Heart right ventricle (tissue), 16 donors: ENCODE results near the gene CCDC194. TPM values are rescaled to one million over a fixed set of nuclear protein-coding genes. Genes with fewer than 3 reads are reported as not detected.

Experiments
- ATAC-seq, 8 donors: fragments of 200-7000 bp; cut with Tn5 transposase; one replicate each; pipeline ENCODE4 v1.9.1; 2020; ENCODE audit warnings: mild to moderate bottlenecking in 8 of 8, moderate library complexity in 8 of 8, moderate number of reproducible peaks in 1 of 8
- DNase-seq, 2 donors: peaks; one replicate each; pipeline ENCODE4 v3.0.0-alpha.2; 2020
- H3K27ac ChIP-seq, 10 donors: fragments of 200-600 bp; sonication (generic) in 2 of 10; one replicate each; pipeline versions ENCODE4 v1.5.0 to v1.8.0; 2020 to 2022; ENCODE audit warnings: mild to moderate bottlenecking in 3 of 10
- H3K27me3 ChIP-seq, 7 donors: fragments of 200-600 bp; one replicate each; pipeline ENCODE4 v1.8.0; 2021 to 2022; ENCODE audit warnings: mild to moderate bottlenecking in 2 of 7
- H3K36me3 ChIP-seq, 9 donors: fragments of 200-600 bp; sonication (generic) in 1 of 9; one replicate each; pipeline versions ENCODE4 v1.5.0 to v1.8.0; 2020 to 2022; ENCODE audit warnings: mild to moderate bottlenecking in 2 of 9
- H3K4me1 ChIP-seq, 9 donors: fragments of 200-600 bp; sonication (generic) in 1 of 9; one replicate each; pipeline versions ENCODE4 v1.5.0 to v1.8.0; 2020 to 2022; ENCODE audit warnings: mild to moderate bottlenecking in 4 of 9
- H3K4me3 ChIP-seq, 10 donors: fragments of 200-600 bp; sonication (generic) in 2 of 10; one replicate each; pipeline versions ENCODE4 v1.5.0 to v1.8.0; 2020 to 2022; ENCODE audit warnings: mild to moderate bottlenecking in 7 of 10, moderate library complexity in 2 of 10
- H3K9me3 ChIP-seq, 11 donors: fragments of 200-600 bp in 10 of 11; sonication (generic) in 2 of 11; one replicate each; pipeline versions ENCODE4 v1.5.0 to v1.8.0; 2013 to 2022; ENCODE audit warnings: mild to moderate bottlenecking in 2 of 11, control low read depth in 1 of 11, moderate library complexity in 1 of 11
- WGBS, 2 donors: extraction: QIAGEN DNeasy Blood & Tissue Kit; methylation state at CpG; one replicate each; pipeline ENCODE4 v1.1.7; 2013; ENCODE audit warnings: inconsistent platforms in 1 of 2; 5-methylcytosine and 5-hydroxymethylcytosine counted together
- intact Hi-C, 10 donors: fragments of 100-400 bp; cut with DNase I; formaldehyde crosslinking; loops; one replicate each; pipeline versions ENCODE4 v1.11.1 to v1.14.2; 2022
- polyA plus RNA-seq, 2 donors: library from polyadenylated mRNA; stranded (reverse); fragments of 200-250 nt; gene quantifications; one replicate each; pipeline ENCODE4 v1.2.3, GENCODE V29; 2013
- total RNA-seq, 10 donors: library from RNA; stranded (reverse); fragmentation: NEBNext Ultra II Directional in 3 of 10; extraction: Animal tissue kit (Norgen Biotek cat#: 25700) in 3 of 10; gene quantifications; one replicate each; pipeline versions ENCODE4 v1.2.1 to v1.2.4, GENCODE V29; 2021 to 2023
- TF ChIP-seq, protein P1 (sequence below), 9 donors: fragments of 200-600 bp; sonication (generic) in 2 of 9; IDR thresholded peaks; one replicate each; pipeline versions ENCODE4 v1.5.0 to v1.8.0; 2021 to 2022; ENCODE audit warnings: antibody characterized with exemption in 9 of 9, mild to moderate bottlenecking in 5 of 9, moderate library complexity in 1 of 9
- donor health status: Arrhythmogenic right ventricular cardiomyopathy.
- donor health status: ischemic (EF 13 %, LVEDD 7.1; RV severe dilation, severe dysfunction).
- donor health status: healthy with polysubstance abuse.
- donor health status: DM: no; HTN: yes; CAD: no.
- donor health status: DM: no; HTN: no; CAD: no.
- donor health status: ischemic (EF 25% LVEDD 6.9; RV normal size, moderate dysfunction).
- donor health status: ischemic (EF 25% LVEDD 5.7; RV mildly dilated, moderate dysfunction).
- donor health status: healthy.
- donor health status: DM: yes; HTN: yes; CAD: no.
- donor health status: Ischemic cardiomyopathy.
- donor health status: ischemic (EF 35%, LVEDD 5.7; RV mildly dilated, moderate dysfunction).
- donor health status: nonischemic (EF 11% LVEDD 7.7; RV severe dilation, severe dysfunction).
- donor health status: DM: yes; HTN: yes; CAD: no.
- donor health status: PGD.
- donor health status: ischemic (EF 29% LVEDD 5.4; RV normal size, mild dysfunction).
- donor health status: nonischemic (EF 23%, LVEDD 6.1; RV moderate dilation, normal function).

CCDC194 gene
- total and polyA plus RNA-seq, 12 donors, result 0.44 to 1.0 (median 0.51) TPM; not detected in 8

GRCh38 chr19:17402982-17403855 is 9.2 kb upstream of the CCDC194 start:
- H3K27me3 ChIP-seq, result peaks cover 0 to 6% (median 0%) of the 10 kb centered on the region in 7 donors
- TF ChIP-seq, protein P1, sequence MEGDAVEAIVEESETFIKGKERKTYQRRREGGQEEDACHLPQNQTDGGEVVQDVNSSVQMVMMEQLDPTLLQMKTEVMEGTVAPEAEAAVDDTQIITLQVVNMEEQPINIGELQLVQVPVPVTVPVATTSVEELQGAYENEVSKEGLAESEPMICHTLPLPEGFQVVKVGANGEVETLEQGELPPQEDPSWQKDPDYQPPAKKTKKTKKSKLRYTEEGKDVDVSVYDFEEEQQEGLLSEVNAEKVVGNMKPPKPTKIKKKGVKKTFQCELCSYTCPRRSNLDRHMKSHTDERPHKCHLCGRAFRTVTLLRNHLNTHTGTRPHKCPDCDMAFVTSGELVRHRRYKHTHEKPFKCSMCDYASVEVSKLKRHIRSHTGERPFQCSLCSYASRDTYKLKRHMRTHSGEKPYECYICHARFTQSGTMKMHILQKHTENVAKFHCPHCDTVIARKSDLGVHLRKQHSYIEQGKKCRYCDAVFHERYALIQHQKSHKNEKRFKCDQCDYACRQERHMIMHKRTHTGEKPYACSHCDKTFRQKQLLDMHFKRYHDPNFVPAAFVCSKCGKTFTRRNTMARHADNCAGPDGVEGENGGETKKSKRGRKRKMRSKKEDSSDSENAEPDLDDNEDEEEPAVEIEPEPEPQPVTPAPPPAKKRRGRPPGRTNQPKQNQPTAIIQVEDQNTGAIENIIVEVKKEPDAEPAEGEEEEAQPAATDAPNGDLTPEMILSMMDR (IDR thresholded peaks at IDR 0.05), result no peak
- ATAC-seq (peak in 7 of 8 donors; percentile 8 to 58 (median 31)), DNase-seq (peak in 1 of 2 donors; percentile 48)
- H3K36me3 ChIP-seq, result peaks cover 0 to 44% (median 0%) of the 10 kb centered on the region in 9 donors
- peak overlapping the region in 9 of 10 donors; percentile 41 to 84 (median 64) for H3K4me3 ChIP-seq
- H3K9me3 ChIP-seq, result no peaks in the 10 kb centered on the region
- intact Hi-C loops, result no loop called here
- peak overlapping the region in 7 of 10 donors; percentile 79 to 95 (median 89) for H3K27ac ChIP-seq
- WGBS, 2 donors, result 37 to 42% methylated on average over 30 to 36 of the region's 36 CpGs
- peaks cover 0 to 51% (median 25%) of the 10 kb centered on the region in 9 donors for H3K4me1 ChIP-seq

GRCh38 chr19:17401628-17402027 is 7.6 kb upstream of the CCDC194 start:
- DNase-seq (no peak), ATAC-seq (peak in 1 of 8 donors; percentile 22)
- Histone ChIP-seq H3K36me3 (peaks cover 0 to 58% (median 0%) of the 10 kb centered on the region in 9 donors), H3K4me3 (no peak overlapping the region), H3K9me3 (no peaks in the 10 kb centered on the region), H3K27ac (peak overlapping the region in 2 of 10 donors; percentile 22 to 35), H3K4me1 (peaks cover 0 to 43% (median 13%) of the 10 kb centered on the region in 9 donors), H3K27me3 (peaks cover 0 to 6% (median 0%) of the 10 kb centered on the region in 7 donors)
- intact Hi-C loops, result no loop called here
- 61 to 75% methylated on average over 6 of the region's 6 CpGs for WGBS, 2 donors
- TF ChIP-seq, protein P1 (IDR thresholded peaks at IDR 0.05), result no peak

GRCh38 chr19:17398902-17399527 is 5.0 kb upstream of the CCDC194 start:
- intact Hi-C loops, result loop anchor here in 5 of 10 donors (5.0 to 10.0 kb wide), 3 partner anchors 48 to 68 kb away; partner anchors contain the start of genes NXNL1 (in 1 of the 5) and TMEM221 (in 1 of the 5)

More at GRCh38 chr19:17398902-17399527, 5.0 kb upstream of the CCDC194 start:
- peak overlapping the region in 1 of 10 donors; percentile 2 for H3K27ac ChIP-seq
- peaks cover 0 to 47% (median 11%) of the 10 kb centered on the region in 9 donors for H3K4me1 ChIP-seq
- ATAC-seq (no peak), DNase-seq (no peak)
- WGBS, 2 donors, result 52 to 57% methylated on average over 8 of the region's 8 CpGs
- H3K27me3 ChIP-seq, result peaks cover 0 to 21% (median 10%) of the 10 kb centered on the region in 7 donors
- peaks cover 0 to 58% (median 0%) of the 10 kb centered on the region in 9 donors for H3K36me3 ChIP-seq
- TF ChIP-seq, protein P1 (IDR thresholded peaks at IDR 0.05), result no peak
- H3K9me3 ChIP-seq, result no peaks in the 10 kb centered on the region
- H3K4me3 ChIP-seq, result no peak overlapping the region
